H9 (cell line): ENCODE measurements around the gene COTL1. TPM values are rescaled to one million over a fixed set of nuclear protein-coding genes. Genes with fewer than 3 reads are reported as not detected.

ENCODE experiments used
- DNase-seq: peaks from one replicate; pipeline ENCODE4 v3.0.0-alpha.2; 2017
- H2AFZ ChIP-seq: one replicate; pipeline ENCODE4 v1.6.1; 2013; ENCODE audit warnings: mild to moderate bottlenecking, low read length, control low read depth, moderate library complexity
- H2AK5ac ChIP-seq: 2 replicates; pipeline ENCODE4 v1.6.1; 2013; ENCODE audit warnings: low read length, control low read depth, mixed read lengths; ENCODE audit not compliant: insufficient read length
- H2BK120ac ChIP-seq: one replicate; pipeline ENCODE4 v1.6.1; 2013; ENCODE audit warnings: low read depth, mild to moderate bottlenecking, low read length, control low read depth, inconsistent platforms; ENCODE audit not compliant: poor library complexity, severe bottlenecking
- H2BK12ac ChIP-seq: 2 replicates; pipeline ENCODE4 v1.6.1; 2013; ENCODE audit warnings: low read length, control low read depth, mixed read lengths, low read depth; ENCODE audit not compliant: insufficient read length
- H2BK15ac ChIP-seq: 2 replicates; pipeline ENCODE4 v1.6.1; 2013; ENCODE audit warnings: low read depth, low read length, control low read depth
- H2BK20ac ChIP-seq: one replicate; pipeline ENCODE4 v1.6.1; 2013; ENCODE audit warnings: low read depth, mild to moderate bottlenecking, low read length, control low read depth, inconsistent platforms; ENCODE audit not compliant: poor library complexity, severe bottlenecking
- H2BK5ac ChIP-seq: 2 replicates; pipeline ENCODE4 v1.6.1; 2013; ENCODE audit warnings: low read length, control low read depth, mixed read lengths; ENCODE audit not compliant: insufficient read length
- H3K14ac ChIP-seq: 2 replicates; pipeline ENCODE4 v1.6.1; 2013; ENCODE audit warnings: low read length, control low read depth; ENCODE audit not compliant: insufficient read depth
- H3K18ac ChIP-seq: 2 replicates; pipeline ENCODE4 v1.6.1; 2013; ENCODE audit warnings: low read depth, mild to moderate bottlenecking, mixed read lengths, low read length, control low read depth; ENCODE audit not compliant: insufficient read length
- H3K23ac ChIP-seq: 2 replicates; pipeline ENCODE4 v1.6.1; 2013; ENCODE audit warnings: low read length, control low read depth, mixed read lengths, low read depth; ENCODE audit not compliant: insufficient read length
- H3K23me2 ChIP-seq: 2 replicates; pipeline ENCODE4 v1.6.1; 2013; ENCODE audit warnings: low read depth, mild to moderate bottlenecking, mixed read lengths, low read length, control low read depth; ENCODE audit not compliant: insufficient read length, poor library complexity, severe bottlenecking
- H3K27ac ChIP-seq: 2 replicates; pipeline ENCODE4 v1.5.1; 2013; ENCODE audit warnings: low read length, control low read depth, mixed read lengths, low read depth; ENCODE audit not compliant: insufficient read length
- H3K27me3 ChIP-seq: 2 replicates; pipeline ENCODE4 v1.6.1; 2013; ENCODE audit warnings: low read length, control low read depth, inconsistent platforms; ENCODE audit not compliant: insufficient read depth
- H3K4ac ChIP-seq: 2 replicates; pipeline ENCODE4 v1.6.1; 2013; ENCODE audit warnings: low read depth, mild to moderate bottlenecking, control low read depth, inconsistent platforms, low read length, moderate library complexity
- H3K4me1 ChIP-seq: 2 replicates; pipeline ENCODE4 v1.6.1; 2013; ENCODE audit warnings: low read length, control low read depth, inconsistent platforms; ENCODE audit not compliant: insufficient read depth
- H3K4me2 ChIP-seq: 2 replicates; pipeline ENCODE4 v1.6.1; 2013; ENCODE audit warnings: low read length, control low read depth, mixed read lengths; ENCODE audit not compliant: insufficient read length, insufficient read depth
- H3K56ac ChIP-seq: 2 replicates; pipeline ENCODE4 v1.6.1; 2013; ENCODE audit warnings: low read depth, mild to moderate bottlenecking, mixed read lengths, low read length, control low read depth; ENCODE audit not compliant: insufficient read length
- H3K79me1 ChIP-seq: 2 replicates; pipeline ENCODE4 v1.6.1; 2013; ENCODE audit warnings: low read depth, mild to moderate bottlenecking, moderate library complexity, low read length, control low read depth, inconsistent platforms; ENCODE audit not compliant: insufficient read depth, poor library complexity, severe bottlenecking
- H3K79me2 ChIP-seq: 2 replicates; pipeline ENCODE4 v1.6.1; 2013; ENCODE audit warnings: low read length, control low read depth, inconsistent platforms; ENCODE audit not compliant: insufficient read depth
- H3K9ac ChIP-seq: 2 replicates; pipeline ENCODE4 v1.6.1; 2013; ENCODE audit warnings: low read length, control low read depth, mixed read lengths; ENCODE audit not compliant: insufficient read length; ENCODE audit errors: extremely low read depth
- H3K9me3 ChIP-seq: one replicate; pipeline ENCODE4 v1.6.1; 2013; ENCODE audit warnings: low read depth, low read length, inconsistent platforms; ENCODE audit not compliant: control insufficient read depth
- H3T11ph ChIP-seq: one replicate; pipeline ENCODE4 v1.6.1; 2013; ENCODE audit warnings: mild to moderate bottlenecking, low read length, control low read depth, inconsistent platforms
- H4K20me1 ChIP-seq: one replicate; pipeline ENCODE4 v1.6.1; 2013; ENCODE audit not compliant: control insufficient read depth, insufficient read length, insufficient read depth
- H4K5ac ChIP-seq: 2 replicates; pipeline ENCODE4 v1.6.1; 2013; ENCODE audit warnings: low read depth, mild to moderate bottlenecking, mixed read lengths, low read length, control low read depth; ENCODE audit not compliant: insufficient read length
- H4K8ac ChIP-seq: replicated peaks from 2 replicates; pipeline ENCODE4 v1.6.1; 2013; ENCODE audit warnings: low read length, control low read depth, mixed read lengths, low read depth; ENCODE audit not compliant: insufficient read length
- H4K91ac ChIP-seq: 2 replicates; pipeline ENCODE4 v1.6.1; 2013; ENCODE audit warnings: low read depth, mild to moderate bottlenecking, moderate library complexity, mixed read lengths, low read length, control low read depth; ENCODE audit not compliant: insufficient read length
- H3K27ac Mint-ChIP-seq, 3 experiments: 2 replicates in 2 of 3; 3 replicates in 1 of 3; pipeline ENCODE4 v1.8.0; 2020 to 2021; ENCODE audit warnings: mixed read lengths in 3 of 3, mild to moderate bottlenecking in 1 of 3, moderate library complexity in 1 of 3
- H3K27me3 Mint-ChIP-seq: 2 replicates; pipeline ENCODE4 v1.8.0; 2021; ENCODE audit warnings: low read depth, mild to moderate bottlenecking, moderate library complexity, mixed read lengths
- H3K36me3 Mint-ChIP-seq, 3 experiments: 2 replicates in 2 of 3; 3 replicates in 1 of 3; pipeline ENCODE4 v1.8.0; 2020 to 2021; ENCODE audit warnings: low read depth in 3 of 3, mixed read lengths in 3 of 3; ENCODE audit not compliant: insufficient read depth in 1 of 3
- H3K4me1 Mint-ChIP-seq, 2 experiments: 2 replicates each; pipeline ENCODE4 v1.8.0; 2020; ENCODE audit warnings: mixed read lengths in 2 of 2
- H3K4me3 Mint-ChIP-seq, 2 experiments: 2 replicates in 1 of 2; 3 replicates in 1 of 2; pipeline ENCODE4 v1.8.0; 2020 to 2021; ENCODE audit warnings: mild to moderate bottlenecking in 2 of 2, mixed read lengths in 2 of 2, moderate library complexity in 1 of 2
- H3K9me3 Mint-ChIP-seq, 2 experiments: 2 replicates in 1 of 2; 3 replicates in 1 of 2; pipeline ENCODE4 v1.8.0; 2020; ENCODE audit warnings: mild to moderate bottlenecking in 2 of 2, mixed read lengths in 2 of 2, moderate library complexity in 1 of 2
- WGBS: extraction: QIAGEN DNeasy Blood & Tissue Kit; methylation state at CpG from one replicate; pipeline ENCODE4 v1.1.7; 2013; ENCODE audit warnings: missing lambda C conversion rate, low lambda C conversion rate, mixed read lengths; ENCODE audit not compliant: insufficient read length; ENCODE audit errors: extremely low coverage; 5-methylcytosine and 5-hydroxymethylcytosine counted together
- total RNA-seq: library from RNA; stranded (reverse); gene quantifications from 2 replicates; pipeline ENCODE4 v1.2.1, GENCODE V29; 2021
- TF ChIP-seq, protein P1 (sequence below): fragments of 200-600 bp; sonication (generic); conservative IDR thresholded peaks from 3 replicates; pipeline ENCODE4 v1.8.0; 2021; ENCODE audit warnings: antibody characterized with exemption, mild to moderate bottlenecking

The COTL1 gene
- total RNA-seq, 1 experiment from 2014 or later, result 81.4 TPM

DNA sequence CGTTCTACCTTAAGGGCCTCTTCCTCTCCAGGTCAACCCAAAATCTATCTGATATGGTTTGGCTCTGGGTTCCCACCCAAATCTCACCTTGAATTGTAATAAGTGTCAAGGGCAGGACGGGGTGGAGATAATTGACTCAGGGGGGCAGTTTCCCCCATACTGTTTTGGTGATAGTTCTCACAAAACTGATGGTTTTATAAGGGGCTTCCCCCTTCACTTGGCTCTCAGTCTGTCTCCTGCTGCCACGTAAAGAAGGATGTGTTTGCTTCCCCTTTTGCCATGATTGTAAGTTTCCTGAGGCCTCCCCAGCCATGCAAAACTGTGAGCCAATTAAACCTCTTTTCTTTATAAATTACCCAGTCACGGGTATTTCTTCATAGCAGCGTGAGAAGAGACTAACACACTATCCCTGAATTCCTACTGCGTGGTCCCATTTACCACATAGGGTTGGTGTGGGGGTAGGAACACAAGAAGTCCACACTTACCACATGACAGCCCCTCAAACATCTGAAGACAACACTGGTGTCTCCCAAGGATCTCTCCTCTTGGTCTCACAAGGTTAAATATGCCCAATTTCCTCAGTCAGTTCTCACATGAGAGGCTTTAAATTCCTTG is 8.2 kb downstream of the COTL1 start:
- Histone ChIP-seq H3K9ac (no peak overlapping the region), H4K91ac (no peak overlapping the region), H3K4me2 (no peak overlapping the region), H3K9me3 (no peaks in the 10 kb centered on the region), H3K56ac (no peak overlapping the region), H3T11ph (no peak overlapping the region), H4K5ac (no peak overlapping the region), H3K4ac (no peak overlapping the region), H3K27ac (no peak overlapping the region), H3K23me2 (no peaks in the 10 kb centered on the region), H2BK12ac (no peak overlapping the region), H4K8ac (no peak overlapping the region), H3K27me3 (no peaks in the 10 kb centered on the region), H3K14ac (no peak overlapping the region), H4K20me1 (no peaks in the 10 kb centered on the region), H2BK20ac (no peak overlapping the region), H2AK5ac (no peak overlapping the region), H2BK5ac (no peak overlapping the region), H3K79me2 (peaks cover 5% of the 10 kb centered on the region; the same call in 1 of the 2 replicates), H3K4me1 (no peaks in the 10 kb centered on the region), H2BK15ac (no peak overlapping the region), H2AFZ (no peak overlapping the region), H3K23ac (no peak overlapping the region), H3K79me1 (peaks cover 6% of the 10 kb centered on the region), H2BK120ac (no peak overlapping the region), H3K18ac (no peak overlapping the region)
- no peak overlapping the region; a peak in 1 of 7 replicates for H3K27ac Mint-ChIP-seq
- no CpG with 5 or more reads among the region's 6 CpGs for WGBS
- H3K36me3 Mint-ChIP-seq, result peaks cover 14 to 23% (median 16%) of the 10 kb centered on the region in 3 experiments
- TF ChIP-seq, protein P1, sequence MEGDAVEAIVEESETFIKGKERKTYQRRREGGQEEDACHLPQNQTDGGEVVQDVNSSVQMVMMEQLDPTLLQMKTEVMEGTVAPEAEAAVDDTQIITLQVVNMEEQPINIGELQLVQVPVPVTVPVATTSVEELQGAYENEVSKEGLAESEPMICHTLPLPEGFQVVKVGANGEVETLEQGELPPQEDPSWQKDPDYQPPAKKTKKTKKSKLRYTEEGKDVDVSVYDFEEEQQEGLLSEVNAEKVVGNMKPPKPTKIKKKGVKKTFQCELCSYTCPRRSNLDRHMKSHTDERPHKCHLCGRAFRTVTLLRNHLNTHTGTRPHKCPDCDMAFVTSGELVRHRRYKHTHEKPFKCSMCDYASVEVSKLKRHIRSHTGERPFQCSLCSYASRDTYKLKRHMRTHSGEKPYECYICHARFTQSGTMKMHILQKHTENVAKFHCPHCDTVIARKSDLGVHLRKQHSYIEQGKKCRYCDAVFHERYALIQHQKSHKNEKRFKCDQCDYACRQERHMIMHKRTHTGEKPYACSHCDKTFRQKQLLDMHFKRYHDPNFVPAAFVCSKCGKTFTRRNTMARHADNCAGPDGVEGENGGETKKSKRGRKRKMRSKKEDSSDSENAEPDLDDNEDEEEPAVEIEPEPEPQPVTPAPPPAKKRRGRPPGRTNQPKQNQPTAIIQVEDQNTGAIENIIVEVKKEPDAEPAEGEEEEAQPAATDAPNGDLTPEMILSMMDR, result no peak
- H3K4me3 Mint-ChIP-seq, result no peak overlapping the region
- peaks cover 5 to 7% of the 10 kb centered on the region in 2 experiments; a peak in 3 of 5 replicates for H3K9me3 Mint-ChIP-seq
- H3K27me3 Mint-ChIP-seq, result no peaks in the 10 kb centered on the region
- no peak for DNase-seq
- H3K4me1 Mint-ChIP-seq, result peaks cover 8 to 16% of the 10 kb centered on the region in 2 experiments
